ENCODE results near the gene ANLN. TPM values are rescaled to one million over a fixed set of nuclear protein-coding genes. Genes with fewer than 3 reads are reported as not detected.

The ANLN gene, protein sequence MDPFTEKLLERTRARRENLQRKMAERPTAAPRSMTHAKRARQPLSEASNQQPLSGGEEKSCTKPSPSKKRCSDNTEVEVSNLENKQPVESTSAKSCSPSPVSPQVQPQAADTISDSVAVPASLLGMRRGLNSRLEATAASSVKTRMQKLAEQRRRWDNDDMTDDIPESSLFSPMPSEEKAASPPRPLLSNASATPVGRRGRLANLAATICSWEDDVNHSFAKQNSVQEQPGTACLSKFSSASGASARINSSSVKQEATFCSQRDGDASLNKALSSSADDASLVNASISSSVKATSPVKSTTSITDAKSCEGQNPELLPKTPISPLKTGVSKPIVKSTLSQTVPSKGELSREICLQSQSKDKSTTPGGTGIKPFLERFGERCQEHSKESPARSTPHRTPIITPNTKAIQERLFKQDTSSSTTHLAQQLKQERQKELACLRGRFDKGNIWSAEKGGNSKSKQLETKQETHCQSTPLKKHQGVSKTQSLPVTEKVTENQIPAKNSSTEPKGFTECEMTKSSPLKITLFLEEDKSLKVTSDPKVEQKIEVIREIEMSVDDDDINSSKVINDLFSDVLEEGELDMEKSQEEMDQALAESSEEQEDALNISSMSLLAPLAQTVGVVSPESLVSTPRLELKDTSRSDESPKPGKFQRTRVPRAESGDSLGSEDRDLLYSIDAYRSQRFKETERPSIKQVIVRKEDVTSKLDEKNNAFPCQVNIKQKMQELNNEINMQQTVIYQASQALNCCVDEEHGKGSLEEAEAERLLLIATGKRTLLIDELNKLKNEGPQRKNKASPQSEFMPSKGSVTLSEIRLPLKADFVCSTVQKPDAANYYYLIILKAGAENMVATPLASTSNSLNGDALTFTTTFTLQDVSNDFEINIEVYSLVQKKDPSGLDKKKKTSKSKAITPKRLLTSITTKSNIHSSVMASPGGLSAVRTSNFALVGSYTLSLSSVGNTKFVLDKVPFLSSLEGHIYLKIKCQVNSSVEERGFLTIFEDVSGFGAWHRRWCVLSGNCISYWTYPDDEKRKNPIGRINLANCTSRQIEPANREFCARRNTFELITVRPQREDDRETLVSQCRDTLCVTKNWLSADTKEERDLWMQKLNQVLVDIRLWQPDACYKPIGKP
- 21.6 and 95.5 TPM in 2 replicates for total RNA-seq

DNA sequence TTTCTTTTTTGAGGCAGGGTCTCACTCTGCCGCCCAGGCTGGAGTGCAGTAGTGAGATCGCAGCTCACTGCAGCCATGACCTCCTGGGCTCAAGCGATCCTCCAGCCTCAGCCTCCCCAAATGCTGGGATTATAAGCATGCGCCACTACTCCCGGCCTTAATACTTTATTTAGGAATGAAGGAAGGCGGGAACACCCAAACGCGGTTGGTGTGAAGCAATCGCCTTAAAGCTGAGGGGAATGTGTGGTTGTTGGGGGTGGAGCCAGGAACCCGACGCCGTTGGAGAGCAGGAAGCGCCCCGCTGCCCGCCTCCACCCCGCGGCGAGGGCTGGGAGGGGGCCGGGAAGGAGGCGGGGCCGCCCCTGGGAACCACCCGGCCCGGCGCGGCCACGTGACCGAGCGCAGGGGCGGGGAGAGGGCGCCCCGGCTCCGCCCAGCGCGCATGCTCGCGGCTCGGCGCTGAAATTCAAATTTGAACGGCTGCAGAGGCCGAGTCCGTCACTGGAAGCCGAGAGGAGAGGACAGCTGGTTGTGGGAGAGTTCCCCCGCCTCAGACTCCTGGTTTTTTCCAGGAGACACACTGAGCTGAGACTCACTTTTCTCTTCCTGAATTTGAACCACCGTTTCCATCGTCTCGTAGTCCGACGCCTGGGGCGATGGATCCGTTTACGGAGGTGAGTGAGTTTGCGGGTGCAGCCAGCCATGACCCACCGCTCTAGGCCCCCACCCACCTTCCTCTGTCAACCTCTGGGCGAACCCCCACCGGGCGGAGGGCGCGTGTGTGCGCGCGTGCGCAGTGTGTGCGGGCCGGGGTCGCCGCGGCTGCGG lies at the start of gene ANLN:
Gene ANLN, plus strand, starts transcription at position 492 of the 828 bp plus-strand sequence. Its CDS starts 165 bp downstream, at position 657.
- peak; percentile 92 for DNase-seq

DNA sequence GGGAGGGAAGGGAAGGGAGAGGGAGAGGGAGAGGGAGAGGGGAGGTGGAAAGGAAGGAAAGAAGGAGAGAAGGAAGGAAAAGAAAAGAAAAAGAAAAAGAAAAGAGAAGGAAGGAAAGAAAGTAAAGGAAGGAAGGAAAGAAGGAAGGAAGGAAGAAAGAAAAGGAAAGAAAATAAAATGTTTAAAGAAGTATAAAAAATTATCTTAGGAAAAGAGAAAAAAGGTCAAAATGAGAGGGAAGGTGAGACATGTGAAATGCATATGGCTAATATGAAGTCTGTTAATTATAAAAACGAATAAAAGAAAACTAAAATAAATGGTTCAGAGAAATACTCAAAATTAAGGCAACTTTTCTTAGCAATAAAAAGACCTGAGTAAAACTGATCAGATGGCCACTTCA lies 46.1 kb upstream of the ANLN start:
- no peak for DNase-seq

DNA sequence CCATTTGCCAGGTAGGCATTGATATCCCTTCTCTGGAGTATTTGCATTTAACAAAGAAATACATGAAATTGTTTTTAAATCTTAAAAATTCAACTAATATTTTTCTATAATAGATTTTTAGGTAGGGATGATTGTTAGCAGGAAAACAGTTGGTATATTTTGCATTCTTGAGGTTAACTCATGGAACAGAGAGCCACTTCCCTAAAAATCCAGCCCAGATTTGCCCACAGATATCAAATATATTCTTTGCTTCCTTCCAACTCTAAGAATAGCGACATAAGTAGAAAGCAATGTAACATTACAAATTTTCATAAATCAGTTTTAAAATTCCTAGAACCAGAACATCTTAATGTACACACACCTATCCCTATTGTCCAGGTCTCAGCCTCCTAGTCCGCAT lies 45.0 kb upstream of the ANLN start:
- DNase-seq = no peak

DNA sequence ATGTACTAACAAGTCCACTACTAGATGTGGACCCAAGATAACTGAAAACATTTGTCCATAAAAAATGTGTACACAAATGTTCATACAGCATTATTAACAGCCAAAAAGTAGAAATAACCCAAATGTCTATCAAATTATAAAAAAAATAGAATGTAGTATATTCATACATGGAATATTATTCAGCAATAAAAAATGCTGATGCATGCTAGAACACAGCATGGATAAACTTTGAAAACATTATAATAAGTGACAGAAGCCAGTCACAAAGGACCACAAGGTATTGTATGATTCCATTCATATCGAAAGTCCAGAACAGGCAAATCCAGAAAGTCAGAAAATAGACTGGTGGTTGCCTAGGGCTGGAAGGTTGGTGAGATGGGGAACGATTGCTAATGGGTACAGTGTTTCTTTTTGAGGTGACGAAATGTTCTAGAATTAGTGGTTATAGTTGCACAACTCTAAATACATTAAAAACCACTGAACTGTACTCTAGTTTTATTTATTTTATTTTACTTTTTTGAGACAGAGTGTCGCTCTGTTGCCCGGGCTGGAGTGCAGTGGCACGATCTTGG lies 43.3 kb upstream of the ANLN start:
- DNase-seq = no peak

DNA sequence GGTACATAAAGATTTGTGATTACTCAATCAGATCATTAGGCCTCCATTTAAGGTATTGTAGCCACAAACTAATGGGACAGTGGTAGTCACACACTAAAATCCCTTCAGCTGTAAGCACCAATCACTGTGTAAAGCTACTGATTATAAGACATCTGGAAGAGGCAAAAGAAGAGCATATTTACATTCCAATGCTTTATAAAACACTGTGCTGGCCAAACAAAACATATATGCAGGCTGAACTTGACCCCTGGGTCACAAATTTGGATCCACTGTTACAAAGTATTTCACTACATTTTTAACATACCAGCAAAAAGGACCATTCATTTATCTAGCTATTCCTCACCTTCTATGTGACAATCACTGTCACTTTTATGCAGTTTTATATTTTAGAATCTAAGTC lies 41.4 kb upstream of the ANLN start:
- peak; percentile 12 for DNase-seq

DNA sequence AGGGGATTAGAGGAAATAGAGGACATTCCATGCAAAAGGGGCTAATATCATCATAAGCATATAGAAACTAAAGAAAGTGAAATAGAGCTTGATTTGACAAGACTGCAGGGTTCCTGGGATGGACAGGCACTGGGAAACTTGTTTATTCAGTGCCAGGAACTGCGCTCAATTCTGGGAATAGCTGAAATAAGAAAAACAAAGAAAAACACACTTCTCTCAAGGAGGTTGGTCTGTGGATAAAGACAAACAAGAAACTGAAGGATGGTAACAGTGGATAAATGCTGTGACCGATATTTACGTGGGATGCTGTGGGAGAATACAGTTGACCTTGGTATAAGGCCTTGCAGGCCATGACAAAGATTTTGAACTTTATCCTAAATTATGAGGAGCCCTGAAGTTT lies 40.9 kb upstream of the ANLN start:
- DNase-seq = no peak

DNA sequence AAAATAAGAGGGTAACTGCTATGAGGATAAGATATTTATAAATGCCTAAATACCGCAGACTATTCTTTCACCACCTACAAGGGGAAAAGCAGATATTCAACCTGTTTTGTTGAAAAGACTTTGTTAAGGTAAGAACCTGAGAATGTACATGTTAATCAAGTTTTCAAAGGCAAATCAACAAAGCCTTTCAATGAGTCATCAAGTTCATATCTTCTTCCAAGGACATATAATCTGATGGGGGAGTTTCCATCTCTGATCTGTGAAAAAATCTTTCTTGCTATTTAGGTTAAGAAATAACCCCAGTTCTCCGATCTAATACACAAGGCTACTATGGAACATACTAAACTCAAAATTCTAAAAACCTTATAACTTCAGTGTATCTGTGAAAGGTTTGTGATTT lies 40.0 kb upstream of the ANLN start:
- DNase-seq = no peak

DNA sequence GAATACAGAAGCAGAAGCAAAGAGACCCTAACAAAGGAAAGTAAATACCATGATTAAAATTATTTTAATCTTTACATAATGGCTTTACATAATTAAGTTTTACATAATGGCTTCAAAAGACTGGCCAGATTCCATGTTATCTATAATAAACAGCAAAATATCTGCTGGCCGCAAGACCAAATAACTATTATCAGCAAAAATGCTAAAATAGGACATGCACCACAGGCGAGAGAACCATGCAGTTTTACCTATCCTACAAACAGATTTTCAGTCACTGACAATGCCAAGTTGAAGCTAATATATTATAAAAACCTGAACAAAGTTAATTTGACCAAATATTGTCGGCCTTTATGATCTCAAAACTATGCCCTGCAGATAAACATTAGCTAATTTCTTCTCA lies 34.2 kb upstream of the ANLN start:
- no peak for DNase-seq

DNA sequence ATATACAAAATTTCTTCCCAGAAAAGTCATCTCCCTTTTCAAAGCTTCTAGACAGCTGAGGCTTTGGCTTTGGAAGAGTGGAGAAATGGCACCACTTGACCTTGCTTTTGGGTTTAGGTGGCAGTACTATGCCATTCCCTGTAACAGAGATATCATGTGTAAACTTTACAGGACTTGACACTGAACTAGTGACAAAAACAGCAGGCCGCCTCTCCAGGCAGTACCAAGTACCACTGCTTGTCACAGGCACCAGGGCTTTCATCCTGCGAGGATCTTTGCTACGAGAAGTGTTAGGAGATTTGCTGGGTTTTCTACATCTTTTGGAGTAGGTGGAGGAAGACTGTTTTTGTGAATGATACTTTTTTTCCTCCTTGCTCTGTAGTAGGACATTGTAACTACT lies 32.6 kb upstream of the ANLN start:
- DNase-seq = no peak

DNA sequence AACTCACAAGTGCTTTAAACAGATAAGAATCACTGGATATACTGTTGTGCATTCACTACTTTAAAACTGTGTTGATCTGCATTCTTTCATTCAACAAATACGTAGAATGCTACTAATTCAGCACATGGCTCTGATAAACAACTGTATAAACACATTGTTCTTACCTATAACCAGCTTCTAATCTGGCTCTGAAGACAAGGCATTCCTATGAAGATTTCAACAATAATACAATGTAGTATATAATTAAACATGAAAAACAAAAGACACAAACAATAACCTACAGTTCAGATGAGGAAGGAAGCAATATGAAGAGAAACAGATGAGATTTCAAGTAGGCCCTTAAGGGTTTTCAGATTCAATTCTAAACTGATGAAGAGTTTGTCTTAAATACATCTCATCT lies 31.1 kb upstream of the ANLN start:
- no peak for DNase-seq

DNA sequence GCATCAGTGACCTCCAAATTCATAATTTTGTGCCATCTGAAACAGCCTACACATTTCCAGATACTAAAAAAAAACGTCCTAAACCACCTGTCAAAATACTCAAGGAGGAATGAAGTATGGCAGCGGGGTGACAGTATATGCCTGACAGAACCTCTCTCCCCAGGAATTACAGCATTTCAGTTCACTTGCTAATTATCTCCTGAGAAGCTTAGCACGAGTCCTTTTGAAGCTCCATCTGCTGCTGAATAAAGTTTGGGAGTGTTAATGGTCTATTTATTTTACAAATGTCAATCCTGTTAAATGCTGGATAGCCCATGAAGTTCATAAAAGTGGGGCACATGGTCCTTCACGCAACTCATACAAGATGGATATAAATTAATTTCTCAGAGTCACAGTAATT lies 29.4 kb upstream of the ANLN start:
- DNase-seq = no peak

DNA sequence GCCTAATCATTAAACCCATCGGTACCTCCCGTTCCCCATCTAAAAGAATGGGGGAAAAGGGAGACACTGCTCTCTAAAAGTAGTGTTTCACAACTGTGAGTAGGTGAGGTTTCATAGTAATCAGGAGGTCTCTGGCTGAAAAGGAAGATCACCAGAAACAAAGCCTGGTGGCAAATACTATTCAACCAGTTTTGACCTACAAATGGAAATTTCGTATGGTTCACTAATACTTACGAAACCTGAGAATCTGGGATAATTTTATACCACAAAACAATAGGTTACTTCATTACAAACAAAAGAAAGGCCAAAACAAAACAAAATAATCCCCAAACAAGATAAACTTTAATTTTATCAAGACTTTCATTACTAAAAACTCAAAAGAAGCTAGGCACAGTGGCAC lies 28.4 kb upstream of the ANLN start:
- DNase-seq = no peak

DNA sequence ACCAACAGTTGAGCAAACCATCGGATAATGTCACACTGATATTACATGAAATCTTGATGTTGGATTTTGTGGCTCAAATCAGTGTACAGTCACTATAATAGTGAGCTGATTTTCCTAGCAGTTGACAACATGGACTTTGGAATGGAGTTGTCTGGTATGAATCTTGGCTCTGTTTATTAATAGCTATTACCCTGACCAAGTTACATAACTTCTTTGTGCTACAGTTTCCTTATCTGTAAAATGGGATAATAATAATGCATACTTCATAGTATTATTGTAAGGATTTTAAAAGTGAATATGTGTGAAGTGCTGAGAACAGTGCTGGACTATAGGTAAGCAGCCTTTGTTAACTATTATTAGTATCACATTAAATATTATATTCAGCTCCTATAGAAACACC lies 26.1 kb upstream of the ANLN start:
- DNase-seq = no peak

DNA sequence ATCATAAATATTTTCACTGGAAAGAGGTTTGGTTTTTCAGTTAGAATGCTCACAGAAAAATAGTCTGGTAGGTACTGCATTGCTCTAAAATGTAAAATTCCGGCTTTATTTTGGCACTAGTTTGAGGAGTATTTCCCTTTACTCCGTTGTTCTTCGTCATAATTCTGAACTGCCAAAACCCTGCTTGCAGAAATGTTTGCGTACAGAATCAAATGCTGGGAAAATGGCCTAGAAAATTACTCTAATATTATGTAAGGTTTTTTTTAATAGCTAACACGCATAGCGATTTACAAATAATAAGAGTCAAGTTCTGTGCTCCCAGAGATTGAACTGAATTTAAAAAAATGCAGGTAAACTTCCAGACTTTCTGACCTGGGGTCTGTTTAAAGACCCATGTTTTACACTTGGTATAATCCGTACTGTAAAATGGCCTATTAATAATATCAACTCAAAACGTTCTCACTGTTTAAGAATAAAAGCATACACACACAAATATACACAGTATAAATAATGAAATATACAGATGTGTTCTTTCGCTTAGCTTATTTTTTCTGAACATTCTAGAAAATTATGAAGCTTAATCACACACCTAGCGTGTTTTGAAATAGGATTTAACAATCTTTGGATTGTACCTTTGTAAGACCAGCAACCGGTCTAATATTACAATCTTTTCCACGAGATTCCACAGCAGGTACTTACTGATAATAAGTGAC lies 23.5 kb upstream of the ANLN start:
- no peak for DNase-seq

DNA sequence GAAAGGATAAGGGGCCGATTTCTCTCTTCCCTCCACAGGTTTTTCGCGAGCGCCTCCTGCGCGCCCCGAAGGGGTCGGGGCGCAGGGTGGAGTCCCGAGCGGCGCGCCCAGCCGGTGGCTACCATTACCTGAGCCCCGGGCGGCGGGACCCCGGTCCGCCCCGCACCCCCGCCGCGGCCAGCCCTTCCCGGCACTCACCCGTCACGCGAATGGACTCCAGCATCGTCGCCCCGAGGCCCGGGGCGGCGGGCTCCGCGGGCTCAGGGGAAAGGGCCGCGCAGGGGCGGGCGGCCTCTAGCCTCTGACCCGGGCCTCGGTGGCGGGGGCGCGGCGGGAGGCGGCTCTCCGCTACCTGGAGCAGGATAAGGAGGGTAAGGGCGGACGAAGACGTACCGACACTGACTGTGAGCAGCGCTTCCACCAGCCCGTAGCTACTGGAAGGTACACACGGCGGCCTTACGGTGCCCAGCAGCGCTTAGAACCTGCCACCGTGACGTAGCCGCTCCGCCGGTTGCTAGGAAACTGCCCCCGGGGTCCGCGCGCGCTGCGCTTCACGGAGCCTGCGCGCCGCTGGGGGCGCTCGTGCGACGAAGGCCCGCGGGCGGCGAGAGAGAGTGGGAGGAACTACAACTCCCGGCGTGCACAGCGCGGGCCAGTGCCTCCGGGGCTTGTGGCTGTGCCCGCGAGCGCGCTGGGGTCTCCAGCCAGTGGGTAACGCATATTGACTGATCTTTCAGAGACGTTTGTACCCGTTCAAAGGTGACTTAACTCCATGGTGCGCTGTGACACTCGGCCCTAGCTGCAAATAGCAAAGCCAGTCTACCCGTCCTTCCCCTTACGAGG lies 22.7 kb upstream of the ANLN start:
- DNase-seq = peak; percentile 91

DNA sequence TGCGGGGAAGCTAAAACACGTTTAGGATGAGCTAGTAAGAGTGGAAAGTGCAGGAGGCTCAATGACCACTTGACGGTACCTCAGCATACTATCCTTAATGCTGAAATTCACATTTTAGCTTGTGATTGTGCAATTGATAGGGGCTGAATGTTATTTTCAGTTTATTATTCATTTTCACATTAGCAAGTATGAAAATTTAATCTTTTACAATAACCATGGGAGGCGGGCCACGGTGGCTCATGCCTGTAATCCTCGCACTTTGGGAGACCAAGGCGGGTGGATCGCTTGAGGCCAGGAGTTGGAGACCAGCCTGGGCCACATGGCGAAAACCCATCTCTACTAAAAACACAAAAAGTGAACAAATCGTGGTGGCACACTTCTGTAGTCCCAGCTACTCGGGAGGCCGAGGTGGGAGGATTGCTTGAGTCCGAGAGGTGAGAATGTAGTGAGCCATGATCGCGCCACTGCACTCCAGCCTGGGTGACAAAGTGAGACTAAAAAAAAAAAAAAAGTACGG lies 22.0 kb upstream of the ANLN start:
- DNase-seq = no peak

DNA sequence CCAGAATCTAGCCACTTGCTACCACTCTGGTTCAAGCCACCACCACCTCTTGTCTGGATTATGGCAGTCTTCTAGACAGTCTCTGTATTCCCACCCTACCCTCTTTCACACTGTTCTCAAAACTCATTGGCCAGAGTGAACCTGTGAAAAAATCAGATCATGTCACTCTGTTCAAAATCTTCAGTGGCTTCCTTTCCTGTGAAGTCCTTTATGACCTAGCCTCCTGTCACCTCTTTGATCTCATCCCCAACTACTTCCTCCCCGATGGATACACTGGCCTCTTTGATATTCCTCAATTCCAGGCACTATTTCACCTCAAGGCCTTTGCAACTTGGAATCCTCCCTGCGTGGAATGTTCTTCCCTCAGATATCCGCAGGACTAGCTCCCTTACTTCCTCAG lies 21.2 kb upstream of the ANLN start:
- DNase-seq = no peak

DNA sequence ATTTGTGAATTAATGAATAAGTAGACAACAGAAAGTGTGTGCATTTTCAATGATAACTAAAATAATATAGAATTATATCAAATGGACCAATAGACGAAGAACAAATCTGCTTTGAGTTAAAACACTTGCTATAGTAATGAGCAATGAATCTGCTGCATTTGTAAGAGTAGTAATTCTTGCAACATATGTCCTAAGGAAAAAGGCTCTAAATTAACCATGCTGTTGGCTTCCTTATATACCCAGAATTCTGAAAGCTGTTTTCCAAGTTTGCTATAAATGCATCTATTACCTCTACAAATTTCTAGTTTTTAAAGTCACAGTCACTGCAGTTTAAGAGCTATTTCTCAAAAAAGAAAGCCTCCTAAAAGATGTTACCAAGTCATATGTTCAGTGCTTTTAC lies 20.5 kb upstream of the ANLN start:
- DNase-seq = no peak

DNA sequence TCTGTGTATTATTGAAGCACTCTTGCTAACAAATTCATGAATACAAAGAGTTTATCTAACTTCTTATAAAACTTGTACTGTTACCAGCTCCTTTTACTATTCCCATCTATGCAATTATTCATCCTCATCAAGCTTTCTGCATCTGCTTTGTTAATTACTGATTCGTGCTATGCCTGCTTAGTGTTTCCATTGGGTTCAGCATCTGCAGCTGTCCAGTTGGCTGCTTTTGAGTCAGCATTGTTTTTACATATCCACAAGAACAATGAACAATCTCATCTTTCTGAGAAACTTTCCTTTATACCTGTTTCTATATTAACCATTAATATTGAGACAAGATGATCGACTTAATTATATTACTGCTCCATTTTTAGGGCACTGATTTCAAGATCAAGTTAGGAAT lies 19.6 kb upstream of the ANLN start:
- no peak for DNase-seq

DNA sequence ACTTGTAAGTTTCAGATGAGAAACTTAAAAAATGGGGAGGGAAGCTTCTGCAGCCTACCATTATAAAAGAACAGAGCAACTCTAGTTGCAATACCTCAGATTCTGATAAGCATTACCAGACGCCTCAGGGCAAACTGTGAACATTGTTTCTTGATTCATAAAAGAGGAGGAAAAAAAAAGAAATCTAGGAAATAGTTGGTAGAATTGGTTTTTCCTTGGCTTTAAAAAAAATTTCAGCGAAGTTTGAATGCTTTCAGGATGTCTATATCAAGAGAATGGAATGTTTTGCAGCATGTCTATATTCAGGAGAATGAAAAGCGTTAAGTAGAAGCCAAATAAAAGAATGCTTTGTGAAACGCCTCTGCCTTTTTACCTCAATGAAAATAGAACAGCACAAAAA lies 17.5 kb upstream of the ANLN start:
- DNase-seq = no peak
